Caco-2 (cell line): ENCODE data around the gene CH25H. TPM values are rescaled to one million over a fixed set of nuclear protein-coding genes. Genes with fewer than 3 reads are reported as not detected.

Experiments
- BruUV-seq: library from RNA; stranded (reverse); fragments of 400-500 nt; replicated peaks from 2 replicates; lab custom pipeline; 2021; lab: Mats Ljungman, UMichigan
- CTCF ChIA-PET: fragments of 300-600 bp; sonication (Branson Sonifier 250); formaldehyde crosslinking; loops from one replicate; lab custom pipeline; 2022; ENCODE audit warnings: antibody characterized with exemption; lab: Charles Lee
- POLR2A ChIA-PET: fragments of 300-600 bp; sonication (Branson Sonifier 250); formaldehyde crosslinking; loops from one replicate; lab custom pipeline; 2022; ENCODE audit warnings: antibody characterized with exemption; lab: Charles Lee
- DNase-seq, 2 experiments: peaks; one replicate each; pipeline versions ENCODE4 v3.0.0 to v3.0.0-alpha.2; 2020 to 2022
- H3K27me3 ChIP-seq: replicated peaks from 2 replicates; pipeline ENCODE4 v1.6.0; 2011; ENCODE audit warnings: low read length; ENCODE audit not compliant: control insufficient read depth, insufficient read depth
- H3K36me3 ChIP-seq: 2 replicates; pipeline ENCODE4 v1.5.1; 2011; ENCODE audit warnings: low read length; ENCODE audit not compliant: control insufficient read depth, insufficient read depth
- H3K4me1 ChIP-seq: fragments of 250-450 bp; sonication (Bioruptor Pico); 2 replicates; pipeline ENCODE4 v1.5.1; 2020; ENCODE audit warnings: mild to moderate bottlenecking
- H3K4me3 ChIP-seq: 2 replicates; pipeline ENCODE4 v1.5.1; 2011; ENCODE audit warnings: low read depth, mild to moderate bottlenecking, control low read depth, low read length
- H3K9me3 ChIP-seq: fragments of 250-450 bp; sonication (Bioruptor Pico); 2 replicates; pipeline ENCODE4 v1.5.1; 2020; ENCODE audit warnings: mild to moderate bottlenecking, moderate library complexity
- H3K27ac Mint-ChIP-seq: one replicate; pipeline ENCODE4 v1.8.0; 2022; ENCODE audit warnings: mixed read lengths; ENCODE audit not compliant: unreplicated experiment
- H3K27me3 Mint-ChIP-seq: one replicate; pipeline ENCODE4 v1.8.0; 2022; ENCODE audit warnings: mixed read lengths; ENCODE audit not compliant: insufficient read depth, unreplicated experiment
- H3K36me3 Mint-ChIP-seq: one replicate; pipeline ENCODE4 v1.8.0; 2022; ENCODE audit warnings: mild to moderate bottlenecking, mixed read lengths; ENCODE audit not compliant: insufficient read depth, unreplicated experiment
- H3K4me1 Mint-ChIP-seq: one replicate; pipeline ENCODE4 v1.8.0; 2022; ENCODE audit warnings: low read depth, mixed read lengths; ENCODE audit not compliant: unreplicated experiment
- H3K4me3 Mint-ChIP-seq: one replicate; pipeline ENCODE4 v1.8.0; 2022; ENCODE audit warnings: mild to moderate bottlenecking, moderate library complexity, mixed read lengths; ENCODE audit not compliant: unreplicated experiment
- H3K9me3 Mint-ChIP-seq: one replicate; pipeline ENCODE4 v1.8.0; 2022; ENCODE audit warnings: mixed read lengths; ENCODE audit not compliant: unreplicated experiment
- intact Hi-C: fragments of 100-400 bp; cut with micrococcal nuclease; formaldehyde crosslinking; loops from one replicate; pipeline ENCODE4 v1.10.0; 2022; ENCODE audit not compliant: unreplicated experiment
- total RNA-seq: library from RNA; stranded (reverse); gene quantifications from 2 replicates; pipeline ENCODE4 v1.2.3, GENCODE V29; 2022
- TF ChIP-seq, protein P1 (sequence below), 2 experiments: fragments of 200-600 bp in 1 of 2; IDR thresholded peaks; 1 replicate in 1 of 2; 2 replicates in 1 of 2; pipeline versions ENCODE4 v1.5.1 to v1.8.0; 2011 to 2022; ENCODE audit warnings: antibody characterized with exemption in 1 of 2, control low read depth in 1 of 2, inconsistent platforms in 1 of 2, low read depth in 1 of 2, low read length in 1 of 2, mild to moderate bottlenecking in 1 of 2, moderate library complexity in 1 of 2; ENCODE audit not compliant: insufficient read depth in 1 of 2, severe bottlenecking in 1 of 2, unreplicated experiment in 1 of 2

The CH25H gene
- total RNA-seq, 1 experiment from 2014 or later: not detected

DNA sequence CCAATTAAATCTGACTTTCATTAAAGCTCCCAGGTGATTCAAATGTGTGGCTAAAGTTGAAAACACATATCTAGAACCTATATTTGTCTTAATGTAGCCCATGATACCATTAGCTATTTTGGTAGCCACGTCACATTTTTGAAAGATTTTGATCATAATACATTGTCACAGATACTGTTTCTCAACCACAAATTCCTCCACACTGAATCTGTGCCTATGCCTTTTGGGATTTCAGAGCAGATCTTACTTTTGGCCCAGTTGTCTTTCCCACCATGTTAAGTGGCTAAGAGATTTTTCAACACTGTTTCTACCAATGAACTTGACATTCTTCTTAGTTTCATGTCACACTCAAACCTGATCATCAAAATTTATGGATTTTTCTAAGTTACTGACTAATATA, 47.4 kb downstream of the CH25H start:
- CTCF ChIA-PET: no interaction called here
- H3K36me3 Mint-ChIP-seq: no peaks in the 10 kb centered on the region
- no peaks in the 10 kb centered on the region for H3K9me3 Mint-ChIP-seq
- intact Hi-C loops: no loop called here
- POLR2A ChIA-PET: no interaction called here
- DNase-seq: no peak
- Histone ChIP-seq H3K4me1 (no peaks in the 10 kb centered on the region), H3K36me3 (no peaks in the 10 kb centered on the region), H3K4me3 (no peak overlapping the region), H3K27me3 (no peaks in the 10 kb centered on the region), H3K9me3 (no peaks in the 10 kb centered on the region)
- no peaks in the 10 kb centered on the region for H3K4me1 Mint-ChIP-seq
- TF ChIP-seq, protein P1, sequence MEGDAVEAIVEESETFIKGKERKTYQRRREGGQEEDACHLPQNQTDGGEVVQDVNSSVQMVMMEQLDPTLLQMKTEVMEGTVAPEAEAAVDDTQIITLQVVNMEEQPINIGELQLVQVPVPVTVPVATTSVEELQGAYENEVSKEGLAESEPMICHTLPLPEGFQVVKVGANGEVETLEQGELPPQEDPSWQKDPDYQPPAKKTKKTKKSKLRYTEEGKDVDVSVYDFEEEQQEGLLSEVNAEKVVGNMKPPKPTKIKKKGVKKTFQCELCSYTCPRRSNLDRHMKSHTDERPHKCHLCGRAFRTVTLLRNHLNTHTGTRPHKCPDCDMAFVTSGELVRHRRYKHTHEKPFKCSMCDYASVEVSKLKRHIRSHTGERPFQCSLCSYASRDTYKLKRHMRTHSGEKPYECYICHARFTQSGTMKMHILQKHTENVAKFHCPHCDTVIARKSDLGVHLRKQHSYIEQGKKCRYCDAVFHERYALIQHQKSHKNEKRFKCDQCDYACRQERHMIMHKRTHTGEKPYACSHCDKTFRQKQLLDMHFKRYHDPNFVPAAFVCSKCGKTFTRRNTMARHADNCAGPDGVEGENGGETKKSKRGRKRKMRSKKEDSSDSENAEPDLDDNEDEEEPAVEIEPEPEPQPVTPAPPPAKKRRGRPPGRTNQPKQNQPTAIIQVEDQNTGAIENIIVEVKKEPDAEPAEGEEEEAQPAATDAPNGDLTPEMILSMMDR (IDR thresholded peaks at IDR 0.05; ENCODE audit: insufficient read depth in 1 of 2, low read depth in 1 of 2, low read length in 1 of 2, severe bottlenecking in 1 of 2, unreplicated experiment in 1 of 2): no peak
- no peak overlapping the region for H3K4me3 Mint-ChIP-seq
- peaks cover 21% of the 10 kb centered on the region for H3K27me3 Mint-ChIP-seq
- H3K27ac Mint-ChIP-seq: no peak overlapping the region
- no TSS peak for BruUV-seq

DNA sequence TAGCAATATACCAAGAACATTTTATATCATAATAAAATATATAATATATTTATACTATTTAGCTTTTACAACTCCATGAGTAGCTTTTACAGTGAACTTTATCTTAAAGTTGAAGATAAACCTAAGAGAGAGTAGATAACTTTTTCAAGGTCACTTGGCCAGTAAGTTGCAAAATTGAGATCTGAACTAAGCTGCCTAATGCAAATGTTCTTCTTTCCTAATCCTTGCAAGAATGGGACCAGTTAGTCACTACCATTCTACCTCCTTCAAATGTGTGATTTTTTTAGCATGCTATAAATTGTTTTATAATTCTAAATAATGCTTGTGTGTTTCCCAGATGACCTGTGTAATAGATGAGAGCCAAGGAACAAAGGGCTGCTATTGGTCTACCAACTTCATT, 47.8 kb downstream of the CH25H start:
- Mint-ChIP-seq H3K36me3 (no peaks in the 10 kb centered on the region), H3K27ac (no peak overlapping the region), H3K4me3 (no peak overlapping the region), H3K9me3 (no peaks in the 10 kb centered on the region), H3K4me1 (no peaks in the 10 kb centered on the region), H3K27me3 (peaks cover 18% of the 10 kb centered on the region)
- no peaks in the 10 kb centered on the region for H3K36me3 ChIP-seq
- ChIA-PET CTCF (no interaction called here), POLR2A (no interaction called here)
- no peaks in the 10 kb centered on the region for H3K9me3 ChIP-seq
- no peak for DNase-seq
- H3K27me3 ChIP-seq: no peaks in the 10 kb centered on the region
- H3K4me1 ChIP-seq: no peaks in the 10 kb centered on the region
- BruUV-seq: no TSS peak
- TF ChIP-seq, protein P1 (IDR thresholded peaks at IDR 0.05; ENCODE audit: insufficient read depth in 1 of 2, low read depth in 1 of 2, low read length in 1 of 2, severe bottlenecking in 1 of 2, unreplicated experiment in 1 of 2): no peak
- intact Hi-C loops: no loop called here
- H3K4me3 ChIP-seq: no peak overlapping the region

- intact Hi-C loops: no loop called here
- Histone ChIP-seq H3K4me3 (no peak overlapping the region), H3K36me3 (no peaks in the 10 kb centered on the region), H3K4me1 (no peaks in the 10 kb centered on the region), H3K27me3 (no peaks in the 10 kb centered on the region), H3K9me3 (no peaks in the 10 kb centered on the region)
- H3K9me3 Mint-ChIP-seq: no peaks in the 10 kb centered on the region
- no peak for DNase-seq
- H3K4me3 Mint-ChIP-seq: no peak overlapping the region
- no peaks in the 10 kb centered on the region for H3K4me1 Mint-ChIP-seq
- H3K27ac Mint-ChIP-seq: no peak overlapping the region
- POLR2A ChIA-PET: no interaction called here
- no peaks in the 10 kb centered on the region for H3K36me3 Mint-ChIP-seq
- no TSS peak for BruUV-seq
- CTCF ChIA-PET: no interaction called here
- H3K27me3 Mint-ChIP-seq: peaks cover 18% of the 10 kb centered on the region
- TF ChIP-seq, protein P1 (IDR thresholded peaks at IDR 0.05; ENCODE audit: insufficient read depth in 1 of 2, low read depth in 1 of 2, low read length in 1 of 2, severe bottlenecking in 1 of 2, unreplicated experiment in 1 of 2): no peak
Observed at GRCh38 chr10:89158446-89158845, 48.7 kb downstream of the CH25H start.
